ENCODE data around the gene GALNT11. TPM values are rescaled to one million over a fixed set of nuclear protein-coding genes. Genes with fewer than 3 reads are reported as not detected.

The GALNT11 gene
- total RNA-seq, 1 donor from 2014 or later, result 37.1 TPM

DNA sequence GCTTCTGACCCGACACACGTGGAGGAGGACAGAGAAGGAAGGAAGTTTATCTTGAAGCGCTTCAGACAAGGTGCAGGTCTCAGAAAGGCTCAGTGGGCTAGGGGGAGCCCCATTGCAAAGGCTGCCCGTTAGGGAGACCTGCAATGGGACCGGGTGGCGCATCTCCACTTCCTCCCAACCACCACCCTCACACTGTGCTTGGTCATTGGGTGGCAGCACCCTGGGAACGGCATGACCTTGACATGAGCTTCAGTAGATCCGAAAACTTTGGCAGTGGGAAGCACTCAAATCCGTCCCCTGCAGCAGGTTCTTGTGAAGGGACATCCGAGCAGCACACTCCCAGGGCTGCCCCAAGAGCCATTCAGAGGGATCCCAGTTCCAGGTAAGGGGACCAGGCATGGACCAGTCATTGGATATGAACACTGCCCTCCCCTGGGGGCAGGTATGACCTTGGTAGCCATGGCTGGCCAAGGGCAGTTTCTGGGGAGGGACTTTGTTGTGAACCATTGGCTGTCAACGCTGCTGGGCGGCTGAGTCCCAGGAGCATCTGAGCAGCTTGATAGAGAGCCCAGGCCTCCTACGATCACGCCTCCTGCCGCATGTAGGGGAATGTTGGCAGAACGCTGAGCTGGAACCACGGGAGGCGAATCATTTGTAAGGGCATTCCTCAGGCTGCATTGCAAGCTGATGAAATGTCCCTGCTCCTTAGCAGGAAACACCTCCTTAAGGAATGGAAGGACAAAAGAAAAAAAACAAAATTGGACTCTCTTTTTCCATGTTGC lies 37.5 kb upstream of the GALNT11 start:
- TF ChIP-seq CTCF (IDR thresholded peaks at IDR 0.05), result no peak
- no peaks in the 10 kb centered on the region for H3K9me3 Mint-ChIP-seq (ENCODE audit: low read depth)
- H3K27ac Mint-ChIP-seq (ENCODE audit: unreplicated experiment), result peak overlapping the region; percentile 85
- H3K36me3 Mint-ChIP-seq (ENCODE audit: low read depth), result no peaks in the 10 kb centered on the region
- H3K4me1 Mint-ChIP-seq (ENCODE audit: low read depth), result peaks cover 12% of the 10 kb centered on the region
- no peak for DNase-seq (ENCODE audit: low spot score)
- peaks cover 4% of the 10 kb centered on the region for H3K27me3 Mint-ChIP-seq (ENCODE audit: low read depth)
- no peak overlapping the region for H3K4me3 Mint-ChIP-seq (ENCODE audit: unreplicated experiment)

DNA sequence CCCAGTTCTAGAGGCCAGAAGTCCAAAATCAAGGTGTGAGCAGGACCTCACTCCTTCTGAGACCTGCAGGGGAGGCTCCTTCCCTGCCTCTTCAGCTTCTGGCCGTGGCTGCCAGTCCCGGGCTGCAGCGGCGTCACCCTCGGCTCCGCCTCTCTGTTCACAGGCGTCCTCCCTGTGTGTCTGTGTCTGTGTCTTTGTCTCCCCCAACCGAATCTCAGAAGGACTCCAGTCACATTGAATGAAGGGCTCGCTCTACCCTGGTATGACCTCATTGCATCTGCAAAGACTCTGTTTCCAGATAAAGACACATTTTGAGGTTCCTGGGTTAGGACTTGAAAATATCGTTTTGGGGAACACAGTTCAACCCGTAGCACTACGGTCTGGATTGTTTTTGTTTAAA lies 33.1 kb upstream of the GALNT11 start:
- Mint-ChIP-seq H3K4me3 (ENCODE audit: unreplicated experiment) (no peak overlapping the region), H3K27ac (ENCODE audit: unreplicated experiment) (no peak overlapping the region), H3K27me3 (ENCODE audit: low read depth) (peaks cover 5% of the 10 kb centered on the region), H3K36me3 (ENCODE audit: low read depth) (no peaks in the 10 kb centered on the region), H3K9me3 (ENCODE audit: low read depth) (no peaks in the 10 kb centered on the region), H3K4me1 (ENCODE audit: low read depth) (peaks cover 12% of the 10 kb centered on the region)
- TF ChIP-seq CTCF (IDR thresholded peaks at IDR 0.05), result peak; percentile 45
- DNase-seq (ENCODE audit: low spot score), result no peak

DNA sequence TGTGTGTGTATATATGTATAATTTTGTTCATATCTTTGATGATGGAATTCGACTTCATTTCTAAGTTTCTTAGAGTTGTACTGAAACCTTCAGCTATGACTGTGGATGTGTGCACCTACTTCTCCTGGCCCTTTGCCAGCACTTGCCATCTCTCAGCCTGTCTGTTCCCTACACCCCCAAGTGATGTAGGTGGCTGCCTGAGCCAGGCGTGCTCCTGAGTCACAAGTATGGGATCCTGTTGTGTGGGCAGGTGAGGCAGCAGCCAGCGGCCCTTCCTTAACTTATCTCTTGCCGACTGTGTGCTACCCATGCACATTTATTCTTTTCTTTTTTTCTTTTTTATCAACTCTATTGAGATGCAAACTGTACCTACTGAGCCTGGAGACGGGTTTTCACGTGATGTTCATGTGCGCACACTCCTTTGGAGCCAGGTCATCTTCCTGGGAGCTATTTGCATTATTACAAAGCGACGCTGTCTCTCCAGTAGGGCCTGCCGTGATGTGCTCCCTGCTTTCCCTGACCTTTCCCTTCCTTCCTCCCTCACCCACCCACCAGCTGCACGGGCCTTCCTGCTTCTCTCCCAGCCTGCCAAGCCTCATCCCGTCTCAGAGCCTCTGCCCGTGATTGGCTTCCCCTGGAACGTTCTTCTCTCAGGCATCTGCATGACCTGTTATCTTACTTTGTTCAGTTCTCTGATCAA lies 31.3 kb upstream of the GALNT11 start:
- Mint-ChIP-seq H3K27ac (ENCODE audit: unreplicated experiment) (no peak overlapping the region), H3K4me1 (ENCODE audit: low read depth) (peaks cover 5% of the 10 kb centered on the region), H3K27me3 (ENCODE audit: low read depth) (peaks cover 5% of the 10 kb centered on the region), H3K9me3 (ENCODE audit: low read depth) (no peaks in the 10 kb centered on the region), H3K36me3 (ENCODE audit: low read depth) (no peaks in the 10 kb centered on the region), H3K4me3 (ENCODE audit: unreplicated experiment) (no peak overlapping the region)
- no peak for DNase-seq (ENCODE audit: low spot score)
- TF ChIP-seq CTCF (IDR thresholded peaks at IDR 0.05), result no peak

DNA sequence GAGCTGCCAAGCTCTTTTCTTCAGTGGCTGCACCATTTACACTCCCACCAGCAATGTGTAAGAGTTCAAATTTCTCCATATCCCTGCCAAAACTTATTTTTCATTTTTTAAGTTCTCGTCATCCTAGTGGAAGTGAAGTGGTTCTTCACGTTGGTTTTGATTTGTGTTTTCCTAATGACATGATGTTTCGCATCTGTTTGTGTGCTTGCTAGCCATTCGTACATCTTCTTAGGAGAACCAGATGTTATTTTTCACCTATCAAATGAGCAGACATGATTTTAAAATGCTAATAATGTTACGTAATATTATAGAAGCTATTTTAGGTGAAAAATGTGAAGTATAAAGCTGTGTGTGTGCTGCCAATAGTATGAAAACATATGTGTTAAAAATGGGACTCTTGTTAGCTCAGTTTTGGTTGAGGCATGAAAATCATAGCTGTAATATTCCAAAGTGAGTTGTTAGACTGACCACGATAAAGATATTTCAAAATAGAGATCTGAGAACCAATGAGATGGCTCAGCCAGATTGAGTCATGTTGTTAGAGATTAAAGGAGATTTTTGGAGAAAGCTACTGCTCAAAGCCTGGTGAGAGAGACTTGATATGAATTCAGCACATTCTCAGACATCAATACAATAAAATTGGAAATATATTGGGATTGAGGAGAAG lies 25.9 kb upstream of the GALNT11 start:
- DNase-seq (ENCODE audit: low spot score), result no peak
- Mint-ChIP-seq H3K27me3 (ENCODE audit: low read depth) (peaks cover 6% of the 10 kb centered on the region), H3K4me3 (ENCODE audit: unreplicated experiment) (no peak overlapping the region), H3K27ac (ENCODE audit: unreplicated experiment) (no peak overlapping the region), H3K36me3 (ENCODE audit: low read depth) (no peaks in the 10 kb centered on the region), H3K9me3 (ENCODE audit: low read depth) (no peaks in the 10 kb centered on the region), H3K4me1 (ENCODE audit: low read depth) (no peaks in the 10 kb centered on the region)
- TF ChIP-seq CTCF (IDR thresholded peaks at IDR 0.05), result no peak

- H3K27me3 Mint-ChIP-seq (ENCODE audit: low read depth), result peaks cover 6% of the 10 kb centered on the region
Measured at GRCh38 chr7:152000191-152000590, 25.3 kb upstream of the GALNT11 start.

More at GRCh38 chr7:152000191-152000590, 25.3 kb upstream of the GALNT11 start:
- no peak for TF ChIP-seq CTCF (IDR thresholded peaks at IDR 0.05)
- Mint-ChIP-seq H3K9me3 (ENCODE audit: low read depth) (no peaks in the 10 kb centered on the region), H3K36me3 (ENCODE audit: low read depth) (no peaks in the 10 kb centered on the region), H3K4me3 (ENCODE audit: unreplicated experiment) (no peak overlapping the region), H3K4me1 (ENCODE audit: low read depth) (no peaks in the 10 kb centered on the region), H3K27ac (ENCODE audit: unreplicated experiment) (no peak overlapping the region)
- no peak for DNase-seq (ENCODE audit: low spot score)
